ENCODE results near the gene ENOSF1.
"Not testable (repeated sequence)": the region's sequence is repeated elsewhere in the genome, so short reads cannot be mapped to it uniquely, and the experiment has no call there.

ENOSF1 gene

GRCh38 chr18:706405-706804 lies 6.0 kb downstream of the ENOSF1 start:
- no peak for DNase-seq

GRCh38 chr18:703213-703967 lies 9.0 kb downstream of the ENOSF1 start:
- peak; percentile 76 for DNase-seq

- no peak for DNase-seq
Measured at GRCh38 chr18:697800-698199, 14.6 kb downstream of the ENOSF1 start.

DNA sequence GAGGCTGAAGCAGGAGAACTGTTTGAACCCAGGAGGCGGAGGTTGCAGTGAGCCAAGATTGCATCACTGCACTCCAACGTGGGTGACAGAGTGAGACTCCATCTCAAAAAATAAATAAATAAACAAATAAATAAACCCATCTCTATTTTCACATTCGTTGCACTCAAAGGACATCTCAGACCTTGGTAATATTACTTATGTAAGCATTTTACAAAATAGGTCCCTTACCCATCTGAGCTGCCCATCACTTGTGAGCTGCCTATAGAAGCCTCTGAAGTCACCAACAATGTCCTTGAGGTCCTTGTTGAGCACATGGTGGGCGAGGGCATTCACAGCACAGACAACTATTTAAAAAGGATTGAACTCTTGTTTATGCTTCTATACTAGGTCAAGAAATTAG lies 15.4 kb downstream of the ENOSF1 start:
- no peak for DNase-seq

DNA sequence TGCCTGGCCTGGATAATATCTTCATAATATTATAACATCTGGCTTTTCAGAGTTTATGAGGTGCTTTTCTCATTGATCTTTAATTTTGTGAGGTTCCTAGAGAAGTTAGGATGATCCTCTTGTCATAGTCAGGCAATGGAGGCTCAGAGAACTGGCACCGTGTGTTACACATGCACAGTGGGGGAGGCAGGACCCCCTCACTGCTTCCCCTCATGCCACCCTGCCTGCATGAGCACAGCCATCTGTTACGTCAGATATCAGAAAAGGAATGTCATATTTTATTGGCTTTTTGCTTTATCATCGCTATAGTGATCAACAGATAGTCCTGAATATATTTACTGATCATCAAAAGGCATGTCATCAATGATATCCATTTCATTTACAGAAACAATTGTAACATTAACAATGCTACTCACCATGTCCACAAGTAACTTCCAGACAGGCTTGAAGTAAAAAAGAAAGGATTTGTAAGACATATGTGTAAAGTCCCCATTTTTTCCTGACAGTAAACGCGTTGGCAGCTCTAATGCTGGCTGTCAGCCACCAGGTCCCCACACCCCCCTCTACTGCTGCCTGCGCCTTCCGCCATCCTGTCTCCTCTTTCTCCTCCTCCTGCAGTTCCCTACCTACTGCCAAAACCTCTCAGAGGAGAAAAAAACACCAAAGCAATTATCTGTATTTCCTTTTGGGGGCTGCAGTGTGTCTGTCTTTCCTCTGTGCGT lies 18.8 kb downstream of the ENOSF1 start:
- DNase-seq: no peak

DNA sequence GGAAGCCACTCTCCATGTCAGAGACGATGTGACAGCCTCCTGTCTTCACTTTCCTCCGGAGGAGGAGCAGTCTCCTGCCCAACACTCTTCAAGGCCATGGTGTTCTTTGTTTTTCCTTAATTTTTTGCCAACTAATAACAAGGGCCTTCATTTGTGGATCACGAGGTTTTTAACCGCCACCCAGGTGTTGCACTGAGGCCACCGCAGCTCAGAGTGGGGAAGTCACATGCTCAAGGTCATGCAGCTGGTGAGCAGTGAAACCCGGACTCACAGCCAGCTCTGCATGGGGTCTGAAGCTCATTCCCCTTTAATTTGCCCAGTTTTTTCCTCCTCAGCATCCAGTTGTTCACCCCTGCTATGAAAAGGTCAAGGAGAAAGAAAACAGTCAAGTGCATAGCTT lies 19.6 kb downstream of the ENOSF1 start:
- DNase-seq: no peak

GRCh38 chr18:688323-688722 lies 24.1 kb downstream of the ENOSF1 start:
- DNase-seq: no peak

DNA sequence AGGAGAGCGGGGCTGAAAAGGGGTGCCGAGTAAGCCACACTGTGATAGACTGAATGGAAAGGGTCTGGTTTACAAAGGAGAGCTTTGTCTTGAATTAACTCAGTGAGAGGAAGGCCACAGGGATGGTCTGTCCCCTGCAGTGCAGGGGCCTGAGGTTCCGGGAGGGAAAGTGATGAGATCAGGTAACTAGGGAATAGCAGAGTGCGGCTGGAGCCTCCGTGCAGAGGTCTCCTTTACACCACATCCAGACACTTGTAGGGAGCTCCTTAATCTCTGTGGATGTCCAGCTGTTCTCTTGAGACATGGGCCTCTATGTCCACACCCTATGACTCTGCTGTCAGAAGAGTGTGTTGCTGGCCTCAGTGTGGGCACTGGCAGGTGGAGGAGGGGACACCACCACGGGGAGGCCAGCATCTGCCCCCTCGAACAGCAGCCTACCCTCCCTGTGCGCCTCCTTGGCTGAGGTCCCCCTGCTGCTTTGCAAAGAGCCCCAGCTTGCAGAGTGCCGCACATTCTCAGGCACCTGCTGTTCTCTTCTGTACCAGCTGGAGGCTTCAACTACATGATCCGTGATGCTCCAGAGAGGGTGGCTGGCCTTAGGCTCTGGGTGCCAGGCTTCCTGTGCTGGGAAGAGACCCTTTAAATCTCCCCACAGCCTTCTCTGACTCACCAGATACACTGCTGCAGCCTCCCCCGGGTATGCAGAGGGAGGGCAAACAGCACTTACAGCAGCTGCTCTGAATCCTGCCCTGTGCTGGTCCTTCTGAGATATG lies 25.9 kb downstream of the ENOSF1 start:
- DNase-seq: no peak

DNA sequence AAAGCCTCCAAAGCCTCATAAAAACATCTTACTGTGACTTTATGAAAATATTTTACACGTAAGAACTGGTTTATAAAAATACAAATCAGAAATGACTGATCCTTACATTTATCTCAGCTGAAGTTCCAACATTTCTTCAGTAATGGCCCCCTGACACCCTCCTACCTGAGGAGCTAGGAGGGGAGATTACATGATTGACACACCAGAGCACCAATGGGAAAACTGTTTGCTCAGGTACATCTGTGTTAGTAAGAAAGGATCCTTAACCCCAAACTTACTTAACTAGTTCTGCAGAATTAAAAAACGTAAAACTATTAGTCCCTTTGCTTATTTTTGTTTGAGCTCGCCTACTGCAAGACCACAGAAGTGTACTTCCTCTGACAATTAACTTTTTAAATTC lies 27.0 kb downstream of the ENOSF1 start:
- DNase-seq: no peak

DNA sequence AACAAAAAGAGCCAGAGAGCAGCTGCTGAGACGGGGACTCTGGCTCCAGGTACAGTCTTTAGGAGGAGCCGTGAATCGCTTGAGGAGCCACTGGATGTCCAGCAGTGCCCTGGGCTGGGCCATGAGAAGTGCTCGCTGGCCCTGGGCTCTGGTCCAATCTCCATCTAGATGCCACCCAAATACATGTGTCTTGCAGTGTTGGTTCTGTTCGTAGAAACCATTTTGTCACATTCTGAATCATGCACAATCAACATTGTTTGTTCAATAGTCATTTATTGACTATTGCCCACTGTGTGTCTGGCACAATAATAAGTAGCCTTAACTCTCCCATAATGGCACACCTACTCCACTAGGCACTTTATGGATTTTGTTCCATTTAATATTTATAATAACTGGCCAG lies 28.9 kb downstream of the ENOSF1 start:
- no peak for DNase-seq

GRCh38 chr18:682833-683232 lies 29.6 kb downstream of the ENOSF1 start:
- no peak for DNase-seq

DNA sequence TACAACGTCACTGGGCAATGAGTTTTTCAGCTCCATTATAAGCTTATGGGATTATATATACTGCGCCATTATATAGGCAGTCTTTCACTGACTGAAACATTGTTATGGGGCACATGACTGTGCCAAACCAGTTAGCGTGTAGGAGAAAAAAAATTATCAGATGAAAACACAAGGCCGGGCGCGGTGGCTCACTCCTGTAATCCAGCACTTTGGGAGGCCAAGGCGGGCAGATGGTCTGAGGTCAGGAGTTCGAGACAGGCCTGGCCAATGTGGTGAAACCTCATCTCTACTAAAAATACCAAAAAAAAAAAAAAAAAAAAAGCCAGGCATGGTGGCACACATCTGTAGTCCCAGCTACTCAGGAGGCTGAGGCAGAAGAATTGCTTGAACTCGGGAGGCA lies 30.0 kb downstream of the ENOSF1 start:
- not testable (repeated sequence) for DNase-seq

- DNase-seq: no peak
Measured at GRCh38 chr18:681985-682384, 30.4 kb downstream of the ENOSF1 start.

GRCh38 chr18:680392-680791 lies 32.0 kb downstream of the ENOSF1 start:
- DNase-seq: no peak

GRCh38 chr18:679516-679915 lies 32.9 kb downstream of the ENOSF1 start:
- no peak for DNase-seq

DNA sequence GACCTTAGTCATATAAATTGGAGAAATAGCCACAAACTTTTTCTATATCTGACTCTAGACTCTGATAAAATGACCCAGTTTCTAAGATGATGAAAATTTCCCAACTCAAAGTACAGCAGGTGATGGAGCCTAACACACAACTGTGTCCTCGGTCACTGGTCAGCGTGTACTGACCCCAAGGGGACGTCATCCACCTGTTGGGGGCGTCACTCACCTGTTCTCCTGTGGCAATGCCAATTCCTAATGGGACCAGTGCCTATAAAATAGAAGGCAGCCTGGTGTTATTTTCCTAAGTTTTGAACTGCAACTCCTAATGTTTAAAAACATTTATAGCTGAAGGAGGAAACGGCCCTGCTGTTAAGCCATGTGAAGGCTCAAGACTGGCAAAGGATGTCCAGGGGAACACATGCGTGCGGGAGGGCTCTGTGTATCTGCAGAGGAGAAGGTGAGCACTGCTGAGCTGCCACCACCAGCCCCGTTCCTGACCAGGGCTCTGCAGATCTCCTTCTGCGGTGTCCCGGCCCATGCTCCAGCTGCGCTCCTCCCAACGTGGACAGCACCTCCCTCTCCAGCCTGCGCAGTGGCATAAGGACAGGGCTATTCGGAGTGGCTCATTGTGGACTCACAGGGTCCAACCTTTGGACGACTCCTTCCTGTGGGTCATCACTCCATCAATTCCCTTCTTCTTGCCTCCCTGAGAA lies 33.8 kb downstream of the ENOSF1 start:
- no peak for DNase-seq

GRCh38 chr18:677951-678381 lies 34.5 kb downstream of the ENOSF1 start:
- DNase-seq: no peak

DNA sequence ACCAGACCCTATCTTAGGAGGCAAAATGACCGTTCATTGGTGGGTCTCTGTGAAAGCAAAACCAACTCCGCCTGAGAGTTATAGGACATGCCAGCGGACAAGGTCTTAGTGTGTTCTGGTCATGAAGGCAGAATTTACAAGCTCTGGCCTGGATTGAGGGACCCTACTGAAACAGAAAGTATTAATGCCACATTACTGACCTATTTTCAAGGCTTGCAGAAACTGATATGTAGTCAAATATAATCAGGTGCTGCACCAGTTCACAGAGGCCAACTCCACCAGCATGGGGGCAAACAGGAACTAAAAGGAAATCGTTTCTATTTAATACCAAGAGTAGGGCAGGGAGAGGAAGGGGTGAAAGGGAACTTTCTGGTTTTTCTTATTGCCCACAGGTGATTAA lies 35.3 kb downstream of the ENOSF1 start:
- no peak for DNase-seq

GRCh38 chr18:676736-677135 lies 35.7 kb downstream of the ENOSF1 start:
- no peak for DNase-seq

- DNase-seq: no peak
Measured at GRCh38 chr18:676069-676468, 36.4 kb downstream of the ENOSF1 start.

- no peak for DNase-seq
Measured at GRCh38 chr18:675307-675706, 37.1 kb downstream of the ENOSF1 start.

GRCh38 chr18:673769-674168 lies 38.7 kb downstream of the ENOSF1 start:
- DNase-seq: no peak

GRCh38 chr18:673317-673716 lies 39.1 kb downstream of the ENOSF1 start:
- no peak for DNase-seq
